Skeletal muscle tissue (tissue), 4 donors: ENCODE results near the gene ARHGAP42. TPM values are rescaled to one million over a fixed set of nuclear protein-coding genes. Genes with fewer than 3 reads are reported as not detected.

Experiments
- H3K27ac ChIP-seq: one replicate; pipeline ENCODE4 v1.7.0; 2013; ENCODE audit warnings: mild to moderate bottlenecking, low read depth, low read length, inconsistent platforms
- H3K27me3 ChIP-seq, 3 donors: one replicate each; pipeline ENCODE4 v1.7.0; 2013; ENCODE audit warnings: low read length in 3 of 3; ENCODE audit not compliant: control insufficient read depth in 3 of 3, insufficient read depth in 3 of 3
- H3K36me3 ChIP-seq, 3 donors: one replicate each; pipeline ENCODE4 v1.7.0; 2013; ENCODE audit warnings: low read length in 3 of 3; ENCODE audit not compliant: control insufficient read depth in 3 of 3, insufficient read depth in 3 of 3
- H3K4me1 ChIP-seq, 3 donors: one replicate each; pipeline ENCODE4 v1.7.0; 2013; ENCODE audit warnings: low read length in 3 of 3, mild to moderate bottlenecking in 3 of 3; ENCODE audit not compliant: control insufficient read depth in 3 of 3, insufficient read depth in 3 of 3
- H3K4me3 ChIP-seq, 3 donors: one replicate each; pipeline ENCODE4 v1.7.0; 2013; ENCODE audit warnings: low read length in 3 of 3
- H3K9ac ChIP-seq, 3 donors: one replicate each; pipeline ENCODE4 v1.7.0; 2013; ENCODE audit warnings: low read length in 3 of 3, mild to moderate bottlenecking in 3 of 3, moderate library complexity in 2 of 3, low read depth in 1 of 3
- H3K9me3 ChIP-seq, 3 donors: one replicate each; pipeline ENCODE4 v1.7.0; 2013; ENCODE audit warnings: low read length in 3 of 3; ENCODE audit not compliant: control insufficient read depth in 3 of 3
- total RNA-seq: library from RNA; depleted of rRNA; stranded (reverse); fragments of >200 nt; gene quantifications from one replicate; pipeline ENCODE4 v1.2.3, GENCODE V29; 2014
- donor health status: Osteomylitis.

ARHGAP42 gene
- total RNA-seq, 1 donor from 2014 or later, result 23.5 TPM

- Histone ChIP-seq H3K4me1 (peaks cover 0 to 5% (median 0%) of the 10 kb centered on the region in 3 donors), H3K36me3 (no peaks in the 10 kb centered on the region), H3K9ac (no peak overlapping the region), H3K27ac (no peak overlapping the region), H3K4me3 (no peak overlapping the region), H3K27me3 (no peaks in the 10 kb centered on the region), H3K9me3 (no peaks in the 10 kb centered on the region)
Observed at GRCh38 chr11:100677796-100678195, 9.3 kb upstream of the ARHGAP42 start.

DNA sequence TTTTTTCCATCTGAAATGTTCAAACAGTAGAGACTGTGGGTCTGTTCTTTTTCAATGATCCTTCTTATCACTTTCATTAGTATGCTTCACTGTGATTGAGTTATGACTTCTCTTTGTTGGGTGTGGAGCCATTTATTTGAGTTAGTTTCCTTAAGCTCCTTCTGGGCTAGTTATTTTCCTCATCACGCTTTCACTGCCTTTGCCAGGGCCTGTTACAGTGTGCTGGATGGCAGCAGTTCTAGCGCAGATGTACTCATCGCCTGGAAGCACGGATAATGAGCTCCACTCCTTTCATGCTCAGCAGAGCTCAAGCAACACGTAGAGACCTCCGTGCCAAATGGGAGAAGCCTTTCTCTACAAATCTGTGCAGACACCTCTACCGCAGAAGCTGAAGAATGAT lies 7.0 kb upstream of the ARHGAP42 start:
- no peak overlapping the region for H3K4me3 ChIP-seq
- H3K27ac ChIP-seq, result no peak overlapping the region
- H3K36me3 ChIP-seq, result no peaks in the 10 kb centered on the region
- H3K4me1 ChIP-seq, result peaks cover 0 to 5% (median 3%) of the 10 kb centered on the region in 3 donors
- no peaks in the 10 kb centered on the region for H3K27me3 ChIP-seq
- H3K9ac ChIP-seq, result no peak overlapping the region
- no peaks in the 10 kb centered on the region for H3K9me3 ChIP-seq

- Histone ChIP-seq H3K4me3 (no peak overlapping the region), H3K9me3 (no peaks in the 10 kb centered on the region), H3K27me3 (no peaks in the 10 kb centered on the region), H3K36me3 (no peaks in the 10 kb centered on the region), H3K4me1 (peaks cover 0 to 5% (median 3%) of the 10 kb centered on the region in 3 donors), H3K9ac (no peak overlapping the region), H3K27ac (no peak overlapping the region)
Observed at GRCh38 chr11:100681064-100681502, 6.0 kb upstream of the ARHGAP42 start.

DNA sequence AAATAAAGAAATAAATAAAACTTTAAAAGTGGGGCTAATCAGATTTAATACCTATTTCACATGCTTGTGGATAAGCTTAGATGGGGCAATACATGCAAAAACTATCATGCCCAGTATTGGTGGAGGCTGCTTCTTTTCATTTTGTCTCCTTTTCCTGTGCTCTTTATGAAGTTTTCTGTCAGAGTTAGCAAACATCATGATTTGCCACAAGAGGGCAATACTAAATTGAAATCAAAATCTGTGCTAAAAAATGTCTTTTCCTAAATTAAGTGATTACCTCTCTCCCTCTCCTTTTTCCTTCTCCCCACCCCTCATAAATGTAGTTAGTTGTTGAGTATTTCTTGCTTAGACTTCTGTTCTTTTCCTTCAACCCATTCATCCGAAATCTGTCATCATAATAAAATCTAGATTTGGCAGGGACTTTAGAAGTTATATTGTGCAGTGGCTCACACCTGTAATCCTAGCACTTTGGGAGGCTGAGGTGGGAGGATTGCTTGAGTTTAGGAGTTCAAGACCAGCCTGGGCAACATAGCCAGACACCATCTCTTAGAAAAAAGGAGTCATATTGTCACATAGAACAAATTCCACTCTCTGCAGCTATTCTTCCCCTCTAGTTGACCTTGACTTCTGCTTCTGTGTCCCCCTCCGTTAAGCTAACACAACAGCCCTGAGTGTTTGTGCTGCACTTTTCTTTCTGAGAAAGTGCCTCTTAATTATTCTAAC lies 4.7 kb upstream of the ARHGAP42 start:
- Histone ChIP-seq H3K4me1 (peaks cover 0 to 9% (median 5%) of the 10 kb centered on the region in 3 donors), H3K27me3 (no peaks in the 10 kb centered on the region), H3K9ac (no peak overlapping the region), H3K4me3 (no peak overlapping the region), H3K27ac (peak overlapping the region; percentile 8), H3K9me3 (no peaks in the 10 kb centered on the region), H3K36me3 (no peaks in the 10 kb centered on the region)

DNA sequence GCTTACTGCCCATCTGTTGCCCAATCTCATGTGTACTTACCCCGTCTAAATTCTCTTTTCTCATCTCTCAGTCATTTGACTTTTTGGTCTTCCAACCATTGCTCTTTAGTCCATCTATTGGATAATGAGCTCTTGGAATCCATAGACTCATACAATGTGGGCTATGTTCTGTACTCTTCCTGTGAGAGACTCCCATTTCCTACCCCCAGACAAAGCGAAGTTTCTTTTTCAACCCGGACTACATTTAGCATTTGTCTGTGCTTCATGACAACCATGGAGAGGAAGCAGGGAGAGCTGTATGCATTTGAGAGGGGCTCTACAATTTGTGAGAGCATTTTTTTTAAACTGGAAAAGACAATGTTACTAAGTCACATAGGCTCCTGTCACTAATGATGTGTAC lies 4.0 kb upstream of the ARHGAP42 start:
- no peaks in the 10 kb centered on the region for H3K36me3 ChIP-seq
- no peaks in the 10 kb centered on the region for H3K9me3 ChIP-seq
- no peak overlapping the region for H3K9ac ChIP-seq

DNA sequence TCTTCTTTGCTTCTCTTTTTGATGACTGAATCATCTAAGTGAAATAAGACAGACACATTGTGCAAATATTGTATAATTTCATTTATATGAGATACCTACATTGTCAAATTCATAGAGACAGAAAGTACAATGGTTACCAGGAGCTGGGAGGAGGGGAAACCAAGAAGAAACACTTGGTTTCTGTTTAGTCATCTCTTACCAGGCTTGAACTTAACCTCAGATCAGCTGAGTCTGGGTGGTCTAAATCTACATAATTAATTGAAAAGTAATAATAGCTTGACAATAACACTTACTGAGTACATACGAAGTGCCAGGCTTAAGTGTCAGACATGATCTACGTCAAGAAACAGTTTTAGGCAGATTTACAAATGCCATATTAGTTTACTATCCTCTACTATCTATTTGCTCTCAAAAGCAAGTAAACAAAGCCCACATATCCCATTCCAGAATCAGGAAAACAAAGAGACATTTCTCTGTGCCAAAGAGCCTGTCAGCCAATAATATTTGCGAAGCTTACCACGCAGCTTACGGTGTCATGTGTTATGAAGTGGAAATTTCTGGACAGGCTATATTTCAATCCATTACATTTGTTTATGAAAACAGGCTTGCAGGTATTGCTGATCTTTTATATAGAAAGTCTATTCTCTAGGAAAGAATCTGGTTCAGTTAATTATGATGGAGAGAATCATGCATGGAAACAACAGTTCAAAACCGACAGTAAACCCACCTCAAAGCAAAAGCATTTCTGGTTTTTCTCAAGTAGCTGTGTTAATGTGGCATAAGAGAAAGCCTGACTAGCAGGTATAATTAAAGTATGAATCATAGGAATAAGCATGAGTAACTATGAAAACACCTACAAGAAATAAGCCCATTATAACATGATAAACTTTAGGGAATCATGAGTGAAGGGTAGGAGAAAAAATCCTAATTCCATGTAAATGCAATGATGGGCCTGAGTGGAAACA lies 2.7 kb upstream of the ARHGAP42 start:
- Histone ChIP-seq H3K4me3 (no peak overlapping the region), H3K27me3 (no peaks in the 10 kb centered on the region), H3K27ac (peak overlapping the region; percentile 51), H3K36me3 (no peaks in the 10 kb centered on the region), H3K9me3 (no peaks in the 10 kb centered on the region), H3K4me1 (peaks cover 2 to 9% (median 7%) of the 10 kb centered on the region in 3 donors), H3K9ac (no peak overlapping the region)

More for the DNA sequence above, 4.0 kb upstream of the ARHGAP42 start:
- Histone ChIP-seq H3K4me1 (peaks cover 0 to 9% (median 5%) of the 10 kb centered on the region in 3 donors), H3K27ac (peak overlapping the region; percentile 8), H3K27me3 (no peaks in the 10 kb centered on the region), H3K4me3 (no peak overlapping the region)

DNA sequence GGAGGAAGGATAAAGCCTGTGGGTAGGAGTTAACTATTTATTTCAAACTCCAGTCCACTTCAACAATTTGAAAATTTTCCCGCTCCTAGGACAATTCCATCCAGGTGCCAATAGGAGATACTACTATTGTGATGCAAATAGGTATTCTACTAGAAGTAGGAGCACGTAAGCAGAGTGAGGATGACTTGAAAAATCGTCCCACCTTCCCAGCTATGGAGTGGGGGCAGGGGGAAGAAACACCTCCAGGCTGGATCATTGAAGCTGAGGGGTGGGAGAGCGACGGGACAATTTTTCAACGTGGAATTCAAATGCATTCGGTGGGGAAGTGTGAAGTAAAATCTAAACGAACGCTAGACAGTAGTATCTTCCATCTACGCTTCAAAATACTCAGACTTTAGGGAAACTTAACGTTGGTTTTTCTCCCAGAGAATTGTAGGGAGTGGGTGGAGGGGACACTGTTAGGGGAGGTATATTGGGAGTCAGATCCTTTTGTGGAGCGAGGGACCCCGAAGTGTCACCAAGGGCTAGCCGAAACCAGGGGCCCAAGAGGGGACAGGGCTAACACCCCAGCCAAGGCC lies 523 bp upstream of the ARHGAP42 start:
- H3K4me3 ChIP-seq, result peak overlapping the region; percentile 59 to 89 (median 86)
- no peaks in the 10 kb centered on the region for H3K9me3 ChIP-seq
- H3K27me3 ChIP-seq, result no peaks in the 10 kb centered on the region
- peaks cover 2 to 13% (median 4%) of the 10 kb centered on the region in 3 donors for H3K4me1 ChIP-seq
- H3K27ac ChIP-seq, result peak overlapping the region; percentile 76
- H3K36me3 ChIP-seq, result no peaks in the 10 kb centered on the region
- H3K9ac ChIP-seq, result peak overlapping the region; percentile 46 to 85 (median 58)

DNA sequence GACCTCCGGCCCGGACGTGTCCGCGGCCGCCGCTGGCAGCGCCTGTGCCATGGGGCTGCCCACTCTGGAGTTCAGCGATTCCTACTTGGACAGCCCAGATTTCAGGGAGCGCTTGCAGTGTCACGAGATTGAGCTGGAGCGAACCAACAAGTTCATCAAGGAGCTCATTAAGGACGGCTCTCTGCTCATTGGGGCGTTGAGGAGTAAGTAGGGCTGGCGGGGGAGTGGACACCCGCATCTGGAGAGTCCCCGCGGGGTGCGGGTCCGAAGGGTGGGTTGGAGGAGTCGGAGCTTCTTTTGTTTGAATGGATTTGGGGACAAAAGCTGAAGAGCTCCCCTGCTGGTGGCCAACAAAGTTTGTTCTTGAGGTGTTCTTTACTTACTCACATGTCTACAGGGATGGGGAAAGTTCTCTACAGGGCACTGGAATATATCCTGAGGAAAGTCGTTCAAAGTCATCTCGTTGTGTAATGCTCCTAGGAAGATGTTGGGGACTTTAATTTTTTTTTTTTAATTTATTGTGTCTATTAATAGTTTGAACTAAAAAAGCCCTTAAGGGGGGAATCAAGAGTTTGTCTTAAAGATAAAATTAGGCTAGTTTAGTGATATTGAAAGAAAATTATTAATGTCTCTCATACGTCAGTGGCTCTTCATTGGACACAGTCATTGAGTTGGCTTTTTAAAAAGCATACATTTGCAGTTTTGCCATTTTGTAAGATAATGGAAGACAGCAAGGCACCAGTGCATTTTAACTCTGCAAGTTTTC lies 725 bp downstream of the ARHGAP42 start:
- H3K27me3 ChIP-seq, result no peaks in the 10 kb centered on the region
- H3K4me1 ChIP-seq, result peaks cover 2 to 13% (median 6%) of the 10 kb centered on the region in 3 donors
- no peaks in the 10 kb centered on the region for H3K36me3 ChIP-seq
- peak overlapping the region; percentile 76 to 85 (median 84) for H3K9ac ChIP-seq
- no peaks in the 10 kb centered on the region for H3K9me3 ChIP-seq
- H3K27ac ChIP-seq, result peak overlapping the region; percentile 76
- peak overlapping the region; percentile 86 to 89 (median 86) for H3K4me3 ChIP-seq

GRCh38 chr11:100689141-100689540 lies 2.1 kb downstream of the ARHGAP42 start:
- Histone ChIP-seq H3K4me3 (peak overlapping the region in 1 of 3 donors; percentile 30), H3K9me3 (no peaks in the 10 kb centered on the region), H3K27me3 (no peaks in the 10 kb centered on the region), H3K4me1 (peaks cover 2 to 13% (median 6%) of the 10 kb centered on the region in 3 donors), H3K9ac (peak overlapping the region in 2 of 3 donors; percentile 10 to 76), H3K36me3 (no peaks in the 10 kb centered on the region), H3K27ac (no peak overlapping the region)
